CD14-positive monocyte (primary cell): ENCODE results near the gene SAFB2. TPM values are rescaled to one million over a fixed set of nuclear protein-coding genes. Genes with fewer than 3 reads are reported as not detected.
A peak's percentile ranks its signal among the peaks of the same experiment; 100 is the strongest.

Experiments
- DNase-seq, 3 donors: peaks; one replicate each; pipeline ENCODE4 v3.0.0-alpha.2; 2011 to 2022
- H2AFZ ChIP-seq: 2 replicates; pipeline ENCODE4 v1.6.0; 2012; ENCODE audit warnings: mild to moderate bottlenecking, low read depth, low read length, inconsistent platforms; ENCODE audit not compliant: insufficient read depth, poor library complexity, severe bottlenecking
- H3K27ac ChIP-seq, 2 donors: 1 replicate in 1 of 2; 2 replicates in 1 of 2; pipeline ENCODE4 v1.5.1; 2012 to 2013; ENCODE audit warnings: low read length in 2 of 2, control low read depth in 1 of 2, inconsistent platforms in 1 of 2, low read depth in 1 of 2, mild to moderate bottlenecking in 1 of 2
- H3K27me3 ChIP-seq, 2 donors: one replicate each; pipeline versions ENCODE4 v1.6.0 to v1.6.1; 2011 to 2013; ENCODE audit warnings: low read length in 2 of 2; ENCODE audit not compliant: control insufficient read depth in 2 of 2, insufficient read depth in 2 of 2
- H3K36me3 ChIP-seq, 2 donors: replicated peaks in 1 of 2; 1 replicate in 1 of 2; 2 replicates in 1 of 2; pipeline versions ENCODE4 v1.5.1 to v1.6.1; 2012 to 2013; ENCODE audit warnings: low read length in 2 of 2, control low read depth in 1 of 2, inconsistent platforms in 1 of 2, mild to moderate bottlenecking in 1 of 2; ENCODE audit not compliant: insufficient read depth in 2 of 2, control insufficient read depth in 1 of 2
- H3K4me1 ChIP-seq, 2 donors: 1 replicate in 1 of 2; 2 replicates in 1 of 2; pipeline versions ENCODE4 v1.5.1 to v1.6.1; 2012 to 2013; ENCODE audit warnings: low read length in 2 of 2, control low read depth in 1 of 2, inconsistent platforms in 1 of 2, mild to moderate bottlenecking in 1 of 2, moderate library complexity in 1 of 2; ENCODE audit not compliant: insufficient read depth in 2 of 2, control insufficient read depth in 1 of 2
- H3K4me2 ChIP-seq: replicated peaks from 2 replicates; pipeline ENCODE3; 2012; ENCODE audit warnings: low read length, moderate library complexity, mild to moderate bottlenecking; ENCODE audit not compliant: poor library complexity, severe bottlenecking; ENCODE audit errors: extremely low read depth
- H3K4me3 ChIP-seq, 3 experiments: fragments of 200-600 bp in 1 of 3; sonication (generic) in 1 of 3; replicated peaks in 1 of 3; 1 replicate in 2 of 3; 2 replicates in 1 of 3; pipeline ENCODE4 v1.5.1; 2011 to 2013; ENCODE audit warnings: low read length in 3 of 3, mild to moderate bottlenecking in 3 of 3, control low read depth in 2 of 3, low read depth in 2 of 3, inconsistent platforms in 1 of 3, moderate library complexity in 1 of 3
- H3K79me2 ChIP-seq: 2 replicates; pipeline ENCODE4 v1.6.0; 2012; ENCODE audit warnings: mild to moderate bottlenecking, control low read depth, inconsistent platforms, low read length, moderate library complexity; ENCODE audit not compliant: insufficient read depth
- H3K9ac ChIP-seq: 2 replicates; pipeline ENCODE4 v1.6.0; 2017; ENCODE audit warnings: low read length, mild to moderate bottlenecking; ENCODE audit not compliant: insufficient read depth, poor library complexity, severe bottlenecking
- H3K9me3 ChIP-seq, 2 donors: replicated peaks in 1 of 2; 1 replicate in 1 of 2; 2 replicates in 1 of 2; pipeline versions ENCODE4 v1.5.1 to v1.6.1; 2012 to 2013; ENCODE audit warnings: low read length in 2 of 2, control low read depth in 1 of 2; ENCODE audit not compliant: control insufficient read depth in 1 of 2, insufficient read depth in 1 of 2
- H4K20me1 ChIP-seq: 2 replicates; pipeline ENCODE4 v1.6.0; 2012; ENCODE audit warnings: mild to moderate bottlenecking, low read length, control low read depth, moderate library complexity; ENCODE audit not compliant: insufficient read depth
- H3K27ac Mint-ChIP-seq, 7 donors: one replicate each; pipeline ENCODE4 v1.8.0; 2020; ENCODE audit warnings: mild to moderate bottlenecking in 7 of 7, mixed read lengths in 7 of 7, moderate library complexity in 6 of 7, inconsistent platforms in 2 of 7
- H3K27me3 Mint-ChIP-seq, 3 donors: one replicate each; pipeline ENCODE4 v1.8.0; 2021 to 2022; ENCODE audit warnings: low read depth in 3 of 3, mild to moderate bottlenecking in 3 of 3, mixed read lengths in 3 of 3, moderate library complexity in 3 of 3, inconsistent platforms in 1 of 3
- H3K36me3 Mint-ChIP-seq, 2 donors: one replicate each; pipeline ENCODE4 v1.8.0; 2020; ENCODE audit warnings: mixed read lengths in 2 of 2, inconsistent platforms in 1 of 2, mild to moderate bottlenecking in 1 of 2
- H3K4me1 Mint-ChIP-seq: one replicate; pipeline ENCODE4 v1.8.0; 2020; ENCODE audit warnings: mild to moderate bottlenecking, mixed read lengths
- H3K4me3 Mint-ChIP-seq, 2 donors: one replicate each; pipeline ENCODE4 v1.8.0; 2020; ENCODE audit warnings: mild to moderate bottlenecking in 2 of 2, mixed read lengths in 2 of 2, moderate library complexity in 1 of 2
- H3K9me3 Mint-ChIP-seq, 7 donors: one replicate each; pipeline ENCODE4 v1.8.0; 2020 to 2022; ENCODE audit warnings: mixed read lengths in 7 of 7, mild to moderate bottlenecking in 6 of 7, moderate library complexity in 6 of 7, inconsistent platforms in 2 of 7
- CTCF ChIP-seq: fragments of 200-600 bp; IDR thresholded peaks from one replicate; pipeline ENCODE4 v1.8.0; 2022; ENCODE audit warnings: antibody characterized with exemption, mild to moderate bottlenecking
- WGBS: methylation state at CpG from one replicate; pipeline ENCODE4 v1.1.5; 2013; ENCODE audit warnings: missing lambda C conversion rate; ENCODE audit not compliant: insufficient coverage; 5-methylcytosine and 5-hydroxymethylcytosine counted together
- intact Hi-C, 2 donors: fragments of 100-400 bp; cut with micrococcal nuclease; formaldehyde crosslinking; loops; one replicate each; pipeline versions ENCODE4 v1.15.0 to v1.15.1; 2023
- polyA plus RNA-seq, 3 donors: library from polyadenylated mRNA; depleted of rRNA in 1 of 3; unstranded in 2 of 3; stranded (reverse) in 1 of 3; fragments of 300-500 nt in 2 of 3; fragments of >200 nt in 1 of 3; fragmentation: Illumina TruSeq in 2 of 3; gene quantifications; 1 replicate in 2 of 3; 2 replicates in 1 of 3; pipeline ENCODE4 v1.2.3, GENCODE V29; 2012 to 2021

The SAFB2 gene
- polyA plus RNA-seq, 3 donors: 7.5 to 53.4 (median 14.7) TPM

- H3K4me1 Mint-ChIP-seq: peaks cover 5% of the 10 kb centered on the region
- Histone ChIP-seq H2AFZ (no peak overlapping the region), H3K9ac (no peak overlapping the region), H3K4me1 (no peaks in the 10 kb centered on the region), H3K4me2 (no peak overlapping the region), H3K27me3 (no peaks in the 10 kb centered on the region), H3K79me2 (no peaks in the 10 kb centered on the region), H3K4me3 (no peak overlapping the region), H4K20me1 (peaks cover 6% of the 10 kb centered on the region), H3K9me3 (no peaks in the 10 kb centered on the region), H3K36me3 (peaks cover 0 to 16% of the 10 kb centered on the region in 2 donors), H3K27ac (no peak overlapping the region)
- peaks cover 0 to 6% (median 1%) of the 10 kb centered on the region in 7 donors for H3K9me3 Mint-ChIP-seq
- no peak for DNase-seq
- TF ChIP-seq CTCF: no peak
- peaks cover 0 to 3% (median 2%) of the 10 kb centered on the region in 3 donors for H3K27me3 Mint-ChIP-seq
- H3K27ac Mint-ChIP-seq: peak overlapping the region in 1 of 7 donors; percentile 28
- intact Hi-C loops: no loop called here
- 51% methylated on average over 10 of the region's 12 CpGs for WGBS
- H3K36me3 Mint-ChIP-seq: peaks cover 14 to 24% of the 10 kb centered on the region in 2 donors
- H3K4me3 Mint-ChIP-seq: no peak overlapping the region
These were observed 42.4 kb downstream of the SAFB2 start for GRCh38 chr19:5580161-5580571.

GRCh38 chr19:5579697-5580096 lies 42.9 kb downstream of the SAFB2 start:
- H3K9me3 ChIP-seq: no peaks in the 10 kb centered on the region
- peaks cover 4% of the 10 kb centered on the region for H4K20me1 ChIP-seq
- WGBS: 96% methylated on average over 7 of the region's 7 CpGs
- Mint-ChIP-seq H3K27ac (no peak overlapping the region), H3K36me3 (peaks cover 14 to 24% of the 10 kb centered on the region in 2 donors), H3K27me3 (peaks cover 0 to 3% (median 2%) of the 10 kb centered on the region in 3 donors), H3K4me3 (no peak overlapping the region), H3K4me1 (peaks cover 5% of the 10 kb centered on the region), H3K9me3 (peaks cover 0 to 7% (median 4%) of the 10 kb centered on the region in 7 donors)
- TF ChIP-seq CTCF: no peak
- no peaks in the 10 kb centered on the region for H3K4me1 ChIP-seq
- H3K4me2 ChIP-seq: no peak overlapping the region
- no peak overlapping the region for H3K27ac ChIP-seq
- H3K79me2 ChIP-seq: no peaks in the 10 kb centered on the region
- no peak for DNase-seq
- H3K4me3 ChIP-seq: no peak overlapping the region
- no peaks in the 10 kb centered on the region for H3K27me3 ChIP-seq
- H3K36me3 ChIP-seq: peaks cover 0 to 16% of the 10 kb centered on the region in 2 donors
- intact Hi-C loops: no loop called here
- H3K9ac ChIP-seq: no peak overlapping the region
- no peak overlapping the region for H2AFZ ChIP-seq
